A549 (cell line): Measurements from ENCODE around the gene CCL7.

Experiments used
- CTCF ChIP-seq: fragments of >200 bp; sonication (Bioruptor Twin); formaldehyde crosslinking; IDR thresholded peaks from 3 replicates; pipeline ENCODE4 v1.5.1; 2016
- MAX ChIP-seq: IDR thresholded peaks from 2 replicates; pipeline ENCODE4 v1.6.1; 2012
- NFE2L2 ChIP-seq: fragments of 150-350 bp; conservative IDR thresholded peaks from 2 replicates; pipeline ENCODE4 v1.6.1; 2014; ENCODE audit warnings: low read length
- RCOR1 ChIP-seq: fragments of 150-350 bp; IDR thresholded peaks from 2 replicates; pipeline ENCODE4 v1.6.1; 2014; ENCODE audit warnings: antibody characterized with exemption, low read length, low read depth
- REST ChIP-seq: fragments of 200-600 bp; sonication (generic); IDR thresholded peaks from 2 replicates; pipeline ENCODE4 v1.6.1; 2016; ENCODE audit warnings: antibody characterized with exemption, mild to moderate bottlenecking, moderate library complexity
- RFX5 ChIP-seq: fragments of 450-650 bp; IDR thresholded peaks from 2 replicates; pipeline ENCODE4 v1.7.1; 2014; ENCODE audit warnings: antibody characterized with exemption, mild to moderate bottlenecking, moderate library complexity

- TF ChIP-seq CTCF (no peak), RCOR1 (no peak), NFE2L2 (no peak), RFX5 (no peak), MAX (no peak), REST (peak; percentile 36; the same call in 1 of the 2 replicates)
Measured at GRCh38 chr17:34237458-34237857, 32.6 kb upstream of the CCL7 start.
